HepG2 (cell line): Measurements from ENCODE around the gene VCAN. TPM values are rescaled to one million over a fixed set of nuclear protein-coding genes. Genes with fewer than 3 reads are reported as not detected.

ENCODE experiments used
- ETV6 ChIP-seq: sonication (generic); formaldehyde crosslinking; conservative IDR thresholded peaks from 2 replicates; pipeline ENCODE4 v1.4.0; 2020; ENCODE audit warnings: missing genetic modification reagents
- FLYWCH1 ChIP-seq: sonication (generic); formaldehyde crosslinking; IDR thresholded peaks from 2 replicates; pipeline ENCODE4 v1.8.1; 2023; ENCODE audit warnings: mild to moderate bottlenecking, missing genetic modification reagents
- FOXA1 ChIP-seq, 2 experiments: fragments of 450-650 bp in 1 of 2; sonication (generic) in 1 of 2; formaldehyde crosslinking in 1 of 2; IDR thresholded peaks; 2 replicates each; pipeline versions ENCODE4 v1.4.0 to v1.6.1; 2016 to 2020; ENCODE audit warnings: missing genetic modification reagents in 1 of 2
- HIVEP1 ChIP-seq: sonication (generic); formaldehyde crosslinking; IDR thresholded peaks from 2 replicates; pipeline ENCODE4 v1.4.0; 2020; ENCODE audit warnings: mild to moderate bottlenecking, missing genetic modification reagents
- ISX ChIP-seq: sonication (generic); formaldehyde crosslinking; conservative IDR thresholded peaks from 2 replicates; pipeline ENCODE4 v1.5.0; 2020; ENCODE audit warnings: missing genetic modification reagents
- PITX1 ChIP-seq: sonication (generic); formaldehyde crosslinking; IDR thresholded peaks from 2 replicates; pipeline ENCODE4 v1.5.1; 2020; ENCODE audit warnings: mild to moderate bottlenecking, missing genetic modification reagents
- TAF15 ChIP-seq: fragments of 200-400 bp; formaldehyde crosslinking; IDR thresholded peaks from one replicate; pipeline ENCODE4 v1.6.1; 2018; ENCODE audit warnings: mild to moderate bottlenecking, low read depth, low read length; ENCODE audit not compliant: poor library complexity, severe bottlenecking
- ZBTB21 ChIP-seq: sonication (generic); formaldehyde crosslinking; IDR thresholded peaks from 2 replicates; pipeline ENCODE4 v1.4.0; 2020; ENCODE audit warnings: missing genetic modification reagents
- ZBTB42 ChIP-seq: sonication (generic); formaldehyde crosslinking; IDR thresholded peaks from 2 replicates; pipeline ENCODE4 v1.5.0; 2020; ENCODE audit warnings: mild to moderate bottlenecking, missing genetic modification reagents
- ZNF331 ChIP-seq: sonication (generic); formaldehyde crosslinking; IDR thresholded peaks from 2 replicates; pipeline ENCODE4 v1.4.0; 2020; ENCODE audit warnings: missing genetic modification reagents
- ZNF557 ChIP-seq: sonication (generic); formaldehyde crosslinking; IDR thresholded peaks from 2 replicates; pipeline ENCODE4 v1.4.0; 2020; ENCODE audit warnings: missing genetic modification reagents
- ZNF839 ChIP-seq: sonication (generic); formaldehyde crosslinking; IDR thresholded peaks from 2 replicates; pipeline ENCODE4 v1.4.0; 2020; ENCODE audit warnings: missing genetic modification reagents, mild to moderate bottlenecking, borderline replicate concordance
- ZNF891 ChIP-seq: sonication (generic); formaldehyde crosslinking; IDR thresholded peaks from 2 replicates; pipeline ENCODE4 v1.5.0; 2020; ENCODE audit warnings: mild to moderate bottlenecking, missing genetic modification reagents
- polyA plus RNA-seq, 8 experiments: library from polyadenylated mRNA; depleted of rRNA in 3 of 8; stranded (reverse) in 7 of 8; unstranded in 1 of 8; fragments of >200 nt; fragmentation: Illumina TruSeq in 4 of 8; extraction: Trizol in 4 of 8; gene quantifications; 2 replicates each; pipeline versions ENCODE4 v1.2.1 to v1.2.3, GENCODE V29; 2011 to 2016; ENCODE audit warnings: low read depth in 4 of 8, missing spikeins in 1 of 8, mixed read lengths in 1 of 8; ENCODE audit not compliant: insufficient read depth in 1 of 8
- total RNA-seq, 5 experiments: library from RNA; depleted of rRNA; stranded (reverse); fragments of >200 nt; fragmentation: Illumina TruSeq; extraction: Trizol; gene quantifications; 2 replicates each; pipeline ENCODE4 v1.2.3, GENCODE V29; 2016; ENCODE audit warnings: low read depth in 1 of 5
- TF ChIP-seq, protein P1 (sequence below): sonication (generic); formaldehyde crosslinking; IDR thresholded peaks from 2 replicates; pipeline ENCODE4 v1.5.1; 2020; ENCODE audit warnings: missing genetic modification reagents, mild to moderate bottlenecking, borderline replicate concordance
- TF ChIP-seq, protein P2 (sequence below): sonication (generic); formaldehyde crosslinking; IDR thresholded peaks from 2 replicates; pipeline ENCODE4 v1.5.0; 2020; ENCODE audit warnings: mild to moderate bottlenecking, missing genetic modification reagents
- TF ChIP-seq, protein P3 (sequence below), 2 experiments: fragments of 450-650 bp in 1 of 2; sonication (generic) in 1 of 2; formaldehyde crosslinking; IDR thresholded peaks; 2 replicates each; pipeline versions ENCODE4 v1.5.0 to v1.8.0; 2020 to 2022; ENCODE audit warnings: mild to moderate bottlenecking in 1 of 2, missing genetic modification reagents in 1 of 2
- TF ChIP-seq, protein P4 (sequence below): sonication (generic); formaldehyde crosslinking; IDR thresholded peaks from 2 replicates; pipeline ENCODE4 v1.4.0; 2020; ENCODE audit warnings: missing genetic modification reagents
- TF ChIP-seq, protein P5 (sequence below): sonication (generic); formaldehyde crosslinking; conservative IDR thresholded peaks from 2 replicates; pipeline ENCODE4 v1.4.0; 2020; ENCODE audit warnings: missing genetic modification reagents
- TF ChIP-seq, protein P6 (sequence below): sonication (generic); formaldehyde crosslinking; IDR thresholded peaks from 2 replicates; pipeline ENCODE4 v1.5.1; 2020; ENCODE audit warnings: mild to moderate bottlenecking, moderate library complexity, missing genetic modification reagents

VCAN gene
- total and polyA plus RNA-seq, 2 of the 13 experiments (the other 11 are each of a cell fraction or from before 2014, with no cell fraction given): 1.2 to 3.5 TPM

DNA sequence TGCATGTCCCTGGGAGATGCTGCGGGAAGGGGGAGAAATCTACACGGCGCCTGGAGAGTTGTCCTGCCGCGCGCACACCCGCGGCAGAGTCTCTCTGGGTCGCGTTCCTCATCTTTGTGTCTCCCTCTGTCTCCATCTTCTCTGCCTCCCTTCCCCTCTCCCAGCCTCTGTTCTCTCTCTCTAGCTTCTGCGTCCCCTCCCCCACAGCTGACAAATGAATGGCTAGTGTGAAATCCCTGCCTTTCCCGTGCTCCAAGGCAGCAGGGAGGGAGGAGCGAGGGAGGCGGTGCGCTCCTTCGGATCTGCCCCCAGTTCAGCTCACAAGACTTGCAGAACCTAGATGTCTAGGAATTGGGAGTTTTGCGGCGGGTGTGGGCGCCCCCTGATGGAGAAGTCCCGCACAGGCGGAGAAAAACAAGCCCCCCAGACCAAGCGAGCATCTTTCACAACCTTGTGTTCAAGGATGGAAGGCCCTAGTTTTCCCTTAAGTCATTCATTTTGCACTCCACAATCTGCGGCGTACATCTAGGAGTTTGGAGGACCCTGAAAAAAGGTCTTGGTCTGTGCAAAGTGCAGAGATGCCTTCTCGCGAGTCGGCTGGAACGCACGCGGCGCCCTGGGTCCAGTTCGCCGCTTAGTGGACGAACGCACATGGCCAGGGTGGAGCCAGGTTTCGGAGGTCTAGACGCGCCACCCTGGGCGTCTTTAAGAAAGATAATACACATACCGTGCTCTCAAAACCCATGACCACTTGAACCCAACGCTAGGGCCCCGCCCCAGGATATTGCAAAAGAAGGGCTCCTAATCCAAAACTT lies 2.0 kb downstream of the VCAN start (continued):
- TF ChIP-seq, protein P1, sequence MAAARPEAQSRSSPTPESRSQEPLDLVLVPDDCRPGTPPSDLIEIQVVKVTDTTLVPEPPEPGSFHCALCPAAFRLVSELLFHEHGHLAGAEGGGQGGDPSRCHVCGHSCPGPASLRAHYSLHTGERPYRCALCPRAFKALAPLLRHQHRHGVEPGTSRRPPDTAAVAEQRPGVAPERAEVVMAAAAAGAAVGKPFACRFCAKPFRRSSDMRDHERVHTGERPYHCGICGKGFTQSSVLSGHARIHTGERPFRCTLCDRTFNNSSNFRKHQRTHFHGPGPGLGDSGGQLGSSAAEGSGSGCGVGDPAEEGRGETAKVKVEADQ (CRISPR knock-in tag): no peak
- TF ChIP-seq TAF15: no peak
- no peak for TF ChIP-seq ZNF839 (CRISPR knock-in tag)
- no peak for TF ChIP-seq PITX1 (CRISPR knock-in tag)
- no peak for TF ChIP-seq FLYWCH1 (CRISPR knock-in tag)
- no peak for TF ChIP-seq ZBTB42 (CRISPR knock-in tag)
- TF ChIP-seq, protein P2, sequence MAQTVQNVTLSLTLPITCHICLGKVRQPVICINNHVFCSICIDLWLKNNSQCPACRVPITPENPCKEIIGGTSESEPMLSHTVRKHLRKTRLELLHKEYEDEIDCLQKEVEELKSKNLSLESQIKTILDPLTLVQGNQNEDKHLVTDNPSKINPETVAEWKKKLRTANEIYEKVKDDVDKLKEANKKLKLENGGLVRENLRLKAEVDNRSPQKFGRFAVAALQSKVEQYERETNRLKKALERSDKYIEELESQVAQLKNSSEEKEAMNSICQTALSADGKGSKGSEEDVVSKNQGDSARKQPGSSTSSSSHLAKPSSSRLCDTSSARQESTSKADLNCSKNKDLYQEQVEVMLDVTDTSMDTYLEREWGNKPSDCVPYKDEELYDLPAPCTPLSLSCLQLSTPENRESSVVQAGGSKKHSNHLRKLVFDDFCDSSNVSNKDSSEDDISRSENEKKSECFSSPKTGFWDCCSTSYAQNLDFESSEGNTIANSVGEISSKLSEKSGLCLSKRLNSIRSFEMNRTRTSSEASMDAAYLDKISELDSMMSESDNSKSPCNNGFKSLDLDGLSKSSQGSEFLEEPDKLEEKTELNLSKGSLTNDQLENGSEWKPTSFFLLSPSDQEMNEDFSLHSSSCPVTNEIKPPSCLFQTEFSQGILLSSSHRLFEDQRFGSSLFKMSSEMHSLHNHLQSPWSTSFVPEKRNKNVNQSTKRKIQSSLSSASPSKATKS (CRISPR knock-in tag): no peak
- TF ChIP-seq, protein P3, sequence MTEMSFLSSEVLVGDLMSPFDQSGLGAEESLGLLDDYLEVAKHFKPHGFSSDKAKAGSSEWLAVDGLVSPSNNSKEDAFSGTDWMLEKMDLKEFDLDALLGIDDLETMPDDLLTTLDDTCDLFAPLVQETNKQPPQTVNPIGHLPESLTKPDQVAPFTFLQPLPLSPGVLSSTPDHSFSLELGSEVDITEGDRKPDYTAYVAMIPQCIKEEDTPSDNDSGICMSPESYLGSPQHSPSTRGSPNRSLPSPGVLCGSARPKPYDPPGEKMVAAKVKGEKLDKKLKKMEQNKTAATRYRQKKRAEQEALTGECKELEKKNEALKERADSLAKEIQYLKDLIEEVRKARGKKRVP (CRISPR knock-in tag; IDR thresholded peaks at IDR 0.05): no peak
- no peak for TF ChIP-seq ZNF331 (CRISPR knock-in tag)
- TF ChIP-seq, protein P4, sequence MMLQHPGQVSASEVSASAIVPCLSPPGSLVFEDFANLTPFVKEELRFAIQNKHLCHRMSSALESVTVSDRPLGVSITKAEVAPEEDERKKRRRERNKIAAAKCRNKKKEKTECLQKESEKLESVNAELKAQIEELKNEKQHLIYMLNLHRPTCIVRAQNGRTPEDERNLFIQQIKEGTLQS: no peak
- TF ChIP-seq HIVEP1 (CRISPR knock-in tag): 0 out of 2 replicates have a peak, but pooled peaks have one; percentile 24
- TF ChIP-seq ZNF557 (CRISPR knock-in tag): no peak
- no peak for TF ChIP-seq ZBTB21
- TF ChIP-seq, protein P5, sequence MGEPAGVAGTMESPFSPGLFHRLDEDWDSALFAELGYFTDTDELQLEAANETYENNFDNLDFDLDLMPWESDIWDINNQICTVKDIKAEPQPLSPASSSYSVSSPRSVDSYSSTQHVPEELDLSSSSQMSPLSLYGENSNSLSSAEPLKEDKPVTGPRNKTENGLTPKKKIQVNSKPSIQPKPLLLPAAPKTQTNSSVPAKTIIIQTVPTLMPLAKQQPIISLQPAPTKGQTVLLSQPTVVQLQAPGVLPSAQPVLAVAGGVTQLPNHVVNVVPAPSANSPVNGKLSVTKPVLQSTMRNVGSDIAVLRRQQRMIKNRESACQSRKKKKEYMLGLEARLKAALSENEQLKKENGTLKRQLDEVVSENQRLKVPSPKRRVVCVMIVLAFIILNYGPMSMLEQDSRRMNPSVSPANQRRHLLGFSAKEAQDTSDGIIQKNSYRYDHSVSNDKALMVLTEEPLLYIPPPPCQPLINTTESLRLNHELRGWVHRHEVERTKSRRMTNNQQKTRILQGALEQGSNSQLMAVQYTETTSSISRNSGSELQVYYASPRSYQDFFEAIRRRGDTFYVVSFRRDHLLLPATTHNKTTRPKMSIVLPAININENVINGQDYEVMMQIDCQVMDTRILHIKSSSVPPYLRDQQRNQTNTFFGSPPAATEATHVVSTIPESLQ (CRISPR knock-in tag): no peak
- no peak for TF ChIP-seq ZNF891 (CRISPR knock-in tag)
- TF ChIP-seq ISX (CRISPR knock-in tag): no peak
- TF ChIP-seq, protein P6, sequence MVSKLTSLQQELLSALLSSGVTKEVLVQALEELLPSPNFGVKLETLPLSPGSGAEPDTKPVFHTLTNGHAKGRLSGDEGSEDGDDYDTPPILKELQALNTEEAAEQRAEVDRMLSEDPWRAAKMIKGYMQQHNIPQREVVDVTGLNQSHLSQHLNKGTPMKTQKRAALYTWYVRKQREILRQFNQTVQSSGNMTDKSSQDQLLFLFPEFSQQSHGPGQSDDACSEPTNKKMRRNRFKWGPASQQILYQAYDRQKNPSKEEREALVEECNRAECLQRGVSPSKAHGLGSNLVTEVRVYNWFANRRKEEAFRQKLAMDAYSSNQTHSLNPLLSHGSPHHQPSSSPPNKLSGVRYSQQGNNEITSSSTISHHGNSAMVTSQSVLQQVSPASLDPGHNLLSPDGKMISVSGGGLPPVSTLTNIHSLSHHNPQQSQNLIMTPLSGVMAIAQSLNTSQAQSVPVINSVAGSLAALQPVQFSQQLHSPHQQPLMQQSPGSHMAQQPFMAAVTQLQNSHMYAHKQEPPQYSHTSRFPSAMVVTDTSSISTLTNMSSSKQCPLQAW (CRISPR knock-in tag): no peak; the same call in 1 of the 2 replicates
- no peak for TF ChIP-seq FOXA1 (IDR thresholded peaks at IDR 0.05)
- TF ChIP-seq FOXA1 (CRISPR knock-in tag; IDR thresholded peaks at IDR 0.05): no peak
- no peak for TF ChIP-seq ETV6 (CRISPR knock-in tag)
